Measurements from ENCODE around the gene TEAD1. TPM values are rescaled to one million over a fixed set of nuclear protein-coding genes. Genes with fewer than 3 reads are reported as not detected.

Gene TEAD1
- total and polyA plus RNA-seq, 9 of the 15 experiments (the other 6 are each of a cell fraction or from before 2014, with no cell fraction given), result 1.7 to 17.7 (median 10.8) TPM

DNA sequence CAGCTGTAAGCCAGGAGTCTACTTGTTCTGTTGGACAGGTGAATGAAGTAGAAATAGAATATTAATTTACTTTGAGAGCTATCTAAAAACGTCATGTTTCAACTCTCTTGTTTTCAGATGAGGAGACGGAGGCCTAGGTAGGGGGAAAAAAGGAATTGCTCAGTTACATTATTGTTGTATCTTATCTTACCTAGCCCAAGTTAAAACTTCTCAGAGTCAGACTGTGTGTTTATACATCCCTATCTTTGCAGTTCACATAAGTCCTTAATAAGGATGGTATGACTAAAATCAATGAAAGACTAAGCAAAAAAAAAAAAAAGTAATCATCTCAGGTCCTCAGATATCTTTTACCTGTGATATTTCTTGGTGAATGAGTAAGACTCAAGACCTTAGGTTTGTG lies 62.8 kb downstream of the TEAD1 start:
- Histone ChIP-seq H3K27me3 (ENCODE audit: control insufficient read depth in 2 of 2, insufficient read depth in 2 of 2, low read length in 2 of 2) (no peaks in the 10 kb centered on the region), H2AFZ (ENCODE audit: low read depth, low read length) (no peak overlapping the region), H3K4me2 (ENCODE audit: insufficient read depth, low read length) (peak overlapping the region; percentile 29; the same call in 1 of the 2 replicates), H3K79me2 (ENCODE audit: control insufficient read depth, insufficient read depth, low read length) (no peaks in the 10 kb centered on the region; the same call in 2 of the 3 replicates), H3K9me1 (ENCODE audit: control insufficient read depth, insufficient read depth, low read length) (no peaks in the 10 kb centered on the region), H3K36me3 (ENCODE audit: control insufficient read depth, insufficient read depth, low read length) (no peaks in the 10 kb centered on the region), H3K4me1 (replicated peaks in 1 of 2; ENCODE audit: control insufficient read depth in 2 of 2, insufficient read depth in 2 of 2, low read length in 2 of 2) (peaks cover 0 to 11% of the 10 kb centered on the region in 2 experiments; a peak in 2 of 5 replicates), H4K20me1 (replicated peaks; ENCODE audit: control insufficient read depth, insufficient read depth, low read length) (no peaks in the 10 kb centered on the region), H3K27ac (ENCODE audit: extremely low read depth, low read depth, low read length) (no peak overlapping the region), H3K4me3 (no peak overlapping the region), H3K9me3 (replicated peaks; ENCODE audit: control insufficient read depth, insufficient read depth, low read depth, low read length) (no peaks in the 10 kb centered on the region), H3K9ac (ENCODE audit: insufficient read depth in 1 of 2, low read depth in 2 of 2, low read length in 2 of 2) (no peak overlapping the region)
- DNase-seq (ENCODE audit: extremely low read depth in 1 of 4, low spot score in 3 of 4), result peak in 2 of 4 experiments; percentile 25 to 33
- 12% methylated on average over 2 of the region's 2 CpGs for WGBS (ENCODE audit: insufficient coverage, low coverage, missing lambda C conversion rate)
- CTCF ChIA-PET (ENCODE audit: low intra/inter-chr PET ratio), result no interaction called here
- BruUV-seq (replicated peaks), result no TSS peak
- peak; percentile 62 for FAIRE-seq
- intact Hi-C loops (cut with micrococcal nuclease), result no loop called here
- in situ Hi-C loops (cut with MboI), result no loop called here
- POLR2A ChIA-PET, result interaction anchor here (1.5 kb wide), 1 partner anchor 9 kb away, joined by 4 read pairs; no protein-coding TSS in a partner anchor
- ATAC-seq, result peak; percentile 66
- TF ChIP-seq SMAD4 (CRISPR knock-in tag; conservative IDR thresholded peaks at IDR 0.05) (no peak), E2F3 (CRISPR knock-in tag; IDR thresholded peaks at IDR 0.05) (no peak), FUS (optimal IDR thresholded peaks at IDR 0.05; ENCODE audit: low read depth, low read length) (no peak), TRIM28 (IDR thresholded peaks at IDR 0.05) (no peak), MIER1 (IDR thresholded peaks at IDR 0.05; ENCODE audit: low read depth) (no peak), CBFA2T2 (conservative IDR thresholded peaks at IDR 0.05) (0 out of 2 replicates have a peak, but pooled peaks have one; percentile 24), ZNF780A (CRISPR knock-in tag; IDR thresholded peaks at IDR 0.05) (no peak), CBFA2T3 (IDR thresholded peaks at IDR 0.05) (peak; percentile 67), TAL1 (IDR thresholded peaks at IDR 0.05) (peak; percentile 42; the same call in 1 of the 2 replicates), CBX8 (IDR thresholded peaks at IDR 0.05; ENCODE audit: borderline replicate concordance, extremely low read depth, low read depth, low read length, poor library complexity, severe bottlenecking) (no peak), ARID2 (IDR thresholded peaks at IDR 0.05) (no peak), ZNF589 (CRISPR knock-in tag; IDR thresholded peaks at IDR 0.05; ENCODE audit: low read depth) (no peak), DPF2 (IDR thresholded peaks at IDR 0.05) (peak; percentile 35; the same call in 1 of the 2 replicates), HDAC6 (IDR thresholded peaks at IDR 0.05; ENCODE audit: low read depth, low read length) (no peak), XRCC3 (IDR thresholded peaks at IDR 0.05) (no peak), ZNF274 (IDR thresholded peaks at IDR 0.05; ENCODE audit: borderline replicate concordance, low read depth, low read length) (no peak), JUN (IDR thresholded peaks at IDR 0.05; ENCODE audit: borderline replicate concordance, low read depth, low read length) (no peak), JUN (CRISPR knock-in tag; IDR thresholded peaks at IDR 0.05; ENCODE audit: borderline replicate concordance) (no peak), POLR2AphosphoS2 (IDR thresholded peaks at IDR 0.05; ENCODE audit: low read length) (no peak), CBX1 (IDR thresholded peaks at IDR 0.05; ENCODE audit: low read depth) (no peak), NFRKB (IDR thresholded peaks at IDR 0.05; ENCODE audit: low read depth) (no peak), ATF7 (IDR thresholded peaks at IDR 0.05) (no peak), MTA2 (IDR thresholded peaks at IDR 0.05; ENCODE audit: low read depth) (peak; percentile 38; the same call in 1 of the 2 replicates), SOX6 (IDR thresholded peaks at IDR 0.05) (peak; percentile 53), TCF3 (CRISPR knock-in tag; IDR thresholded peaks at IDR 0.05) (peak; percentile 62)
- TF ChIP-seq, protein P1, sequence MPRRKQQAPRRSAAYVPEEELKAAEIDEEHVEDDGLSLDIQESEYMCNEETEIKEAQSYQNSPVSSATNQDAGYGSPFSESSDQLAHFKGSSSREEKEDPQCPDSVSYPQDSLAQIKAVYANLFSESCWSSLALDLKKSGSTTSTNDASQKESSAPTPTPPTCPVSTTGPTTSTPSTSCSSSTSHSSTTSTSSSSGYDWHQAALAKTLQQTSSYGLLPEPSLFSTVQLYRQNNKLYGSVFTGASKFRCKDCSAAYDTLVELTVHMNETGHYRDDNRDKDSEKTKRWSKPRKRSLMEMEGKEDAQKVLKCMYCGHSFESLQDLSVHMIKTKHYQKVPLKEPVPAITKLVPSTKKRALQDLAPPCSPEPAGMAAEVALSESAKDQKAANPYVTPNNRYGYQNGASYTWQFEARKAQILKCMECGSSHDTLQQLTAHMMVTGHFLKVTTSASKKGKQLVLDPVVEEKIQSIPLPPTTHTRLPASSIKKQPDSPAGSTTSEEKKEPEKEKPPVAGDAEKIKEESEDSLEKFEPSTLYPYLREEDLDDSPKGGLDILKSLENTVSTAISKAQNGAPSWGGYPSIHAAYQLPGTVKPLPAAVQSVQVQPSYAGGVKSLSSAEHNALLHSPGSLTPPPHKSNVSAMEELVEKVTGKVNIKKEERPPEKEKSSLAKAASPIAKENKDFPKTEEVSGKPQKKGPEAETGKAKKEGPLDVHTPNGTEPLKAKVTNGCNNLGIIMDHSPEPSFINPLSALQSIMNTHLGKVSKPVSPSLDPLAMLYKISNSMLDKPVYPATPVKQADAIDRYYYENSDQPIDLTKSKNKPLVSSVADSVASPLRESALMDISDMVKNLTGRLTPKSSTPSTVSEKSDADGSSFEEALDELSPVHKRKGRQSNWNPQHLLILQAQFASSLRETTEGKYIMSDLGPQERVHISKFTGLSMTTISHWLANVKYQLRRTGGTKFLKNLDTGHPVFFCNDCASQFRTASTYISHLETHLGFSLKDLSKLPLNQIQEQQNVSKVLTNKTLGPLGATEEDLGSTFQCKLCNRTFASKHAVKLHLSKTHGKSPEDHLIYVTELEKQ (CRISPR knock-in tag; IDR thresholded peaks at IDR 0.05), result no peak
